NB4 (cell line): Measurements from ENCODE around the gene KCNQ4.

Source experiments
- DNase-seq: peaks from one replicate; pipeline ENCODE4 v3.0.0; 2010; ENCODE audit warnings: low read depth
- H3K4me3 ChIP-seq: one replicate; pipeline ENCODE4 v1.5.1; 2011; ENCODE audit warnings: mild to moderate bottlenecking, low read depth, low read length, moderate library complexity
- MYC ChIP-seq: IDR thresholded peaks from 2 replicates; pipeline ENCODE4 v1.6.1; 2011; ENCODE audit warnings: low read depth, low read length
- POLR2A ChIP-seq: IDR thresholded peaks from 2 replicates; pipeline ENCODE4 v1.6.1; 2011; ENCODE audit warnings: mild to moderate bottlenecking; ENCODE audit not compliant: insufficient read length; ENCODE audit errors: extremely low read depth
- TF ChIP-seq, protein P1 (sequence below): IDR thresholded peaks from 2 replicates; pipeline ENCODE4 v1.6.1; 2011; ENCODE audit warnings: low read depth, low read length
- TF ChIP-seq, protein P2 (sequence below): IDR thresholded peaks from one replicate; pipeline ENCODE4 v1.5.1; 2012; ENCODE audit warnings: low read depth, low read length

The KCNQ4 gene

DNA sequence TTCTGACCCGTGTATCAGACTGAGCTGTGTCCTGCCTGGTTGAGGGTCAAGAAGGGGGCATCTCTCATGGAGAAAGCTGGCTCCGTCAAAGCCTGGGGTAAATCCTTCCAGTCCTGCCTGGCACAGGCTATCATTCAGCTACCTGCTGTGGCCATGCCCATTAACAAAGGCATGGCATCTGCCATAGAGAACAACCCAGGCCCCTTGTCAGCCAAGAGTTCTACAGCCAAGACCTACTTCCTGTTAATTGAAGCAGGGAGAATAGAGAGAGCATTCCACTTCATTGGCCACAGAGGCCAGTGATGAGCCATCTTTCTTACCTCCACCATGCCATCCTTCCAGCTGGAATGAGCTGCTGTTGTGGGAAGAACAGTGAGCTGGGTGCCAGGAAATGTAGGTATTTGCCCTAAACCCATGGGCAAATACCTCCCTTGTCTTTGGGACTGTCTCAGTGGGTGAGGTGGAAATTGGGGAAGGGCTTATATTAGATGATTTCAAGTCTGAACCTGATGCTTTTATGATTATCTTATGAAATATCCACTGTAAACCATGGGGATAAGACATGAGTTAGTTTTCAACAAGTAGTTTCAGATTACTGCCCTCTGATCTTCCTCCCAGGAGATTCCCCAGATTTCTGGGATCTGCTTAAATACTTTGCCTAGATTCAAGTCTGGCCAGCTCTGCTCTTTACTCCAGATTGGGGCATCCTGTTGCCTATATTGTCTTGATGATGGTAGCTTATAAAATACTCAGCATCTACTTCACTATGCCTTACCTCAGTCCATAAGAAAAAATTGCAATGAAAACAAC lies 11.2 kb upstream of the KCNQ4 start:
- no peak for DNase-seq
- TF ChIP-seq MYC (no peak), POLR2A (no peak)
- TF ChIP-seq, protein P1, sequence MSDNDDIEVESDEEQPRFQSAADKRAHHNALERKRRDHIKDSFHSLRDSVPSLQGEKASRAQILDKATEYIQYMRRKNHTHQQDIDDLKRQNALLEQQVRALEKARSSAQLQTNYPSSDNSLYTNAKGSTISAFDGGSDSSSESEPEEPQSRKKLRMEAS: no peak
- TF ChIP-seq, protein P2, sequence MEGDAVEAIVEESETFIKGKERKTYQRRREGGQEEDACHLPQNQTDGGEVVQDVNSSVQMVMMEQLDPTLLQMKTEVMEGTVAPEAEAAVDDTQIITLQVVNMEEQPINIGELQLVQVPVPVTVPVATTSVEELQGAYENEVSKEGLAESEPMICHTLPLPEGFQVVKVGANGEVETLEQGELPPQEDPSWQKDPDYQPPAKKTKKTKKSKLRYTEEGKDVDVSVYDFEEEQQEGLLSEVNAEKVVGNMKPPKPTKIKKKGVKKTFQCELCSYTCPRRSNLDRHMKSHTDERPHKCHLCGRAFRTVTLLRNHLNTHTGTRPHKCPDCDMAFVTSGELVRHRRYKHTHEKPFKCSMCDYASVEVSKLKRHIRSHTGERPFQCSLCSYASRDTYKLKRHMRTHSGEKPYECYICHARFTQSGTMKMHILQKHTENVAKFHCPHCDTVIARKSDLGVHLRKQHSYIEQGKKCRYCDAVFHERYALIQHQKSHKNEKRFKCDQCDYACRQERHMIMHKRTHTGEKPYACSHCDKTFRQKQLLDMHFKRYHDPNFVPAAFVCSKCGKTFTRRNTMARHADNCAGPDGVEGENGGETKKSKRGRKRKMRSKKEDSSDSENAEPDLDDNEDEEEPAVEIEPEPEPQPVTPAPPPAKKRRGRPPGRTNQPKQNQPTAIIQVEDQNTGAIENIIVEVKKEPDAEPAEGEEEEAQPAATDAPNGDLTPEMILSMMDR: no peak
- H3K4me3 ChIP-seq: no peak overlapping the region

DNA sequence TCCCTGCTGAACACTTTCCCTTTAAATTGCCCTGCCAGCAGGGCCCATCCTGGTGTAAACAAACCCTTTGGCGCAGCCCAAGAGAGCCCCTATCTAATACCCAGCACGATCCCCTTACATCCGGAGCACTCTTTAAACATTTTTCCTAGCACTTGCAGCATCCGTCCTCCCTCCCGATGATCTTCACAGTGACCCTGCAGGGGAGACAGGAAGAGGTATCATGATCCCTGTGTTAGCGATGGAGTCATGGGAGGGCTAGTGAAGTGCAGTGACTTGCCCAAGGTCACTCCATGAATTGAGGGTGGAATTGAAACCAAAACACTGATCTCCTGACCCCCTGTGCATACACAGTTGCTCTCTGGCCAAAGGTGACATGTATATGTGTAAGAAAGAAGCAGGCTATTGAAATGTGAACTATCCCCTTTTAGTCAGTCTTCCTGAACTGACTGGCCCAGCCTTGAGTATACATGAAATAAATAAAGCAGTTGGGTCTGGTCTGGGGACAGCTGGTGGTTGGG lies 9.8 kb upstream of the KCNQ4 start:
- no peak overlapping the region for H3K4me3 ChIP-seq
- DNase-seq: no peak
- TF ChIP-seq POLR2A (no peak), MYC (no peak)
- TF ChIP-seq, protein P2: no peak
- TF ChIP-seq, protein P1: no peak

DNA sequence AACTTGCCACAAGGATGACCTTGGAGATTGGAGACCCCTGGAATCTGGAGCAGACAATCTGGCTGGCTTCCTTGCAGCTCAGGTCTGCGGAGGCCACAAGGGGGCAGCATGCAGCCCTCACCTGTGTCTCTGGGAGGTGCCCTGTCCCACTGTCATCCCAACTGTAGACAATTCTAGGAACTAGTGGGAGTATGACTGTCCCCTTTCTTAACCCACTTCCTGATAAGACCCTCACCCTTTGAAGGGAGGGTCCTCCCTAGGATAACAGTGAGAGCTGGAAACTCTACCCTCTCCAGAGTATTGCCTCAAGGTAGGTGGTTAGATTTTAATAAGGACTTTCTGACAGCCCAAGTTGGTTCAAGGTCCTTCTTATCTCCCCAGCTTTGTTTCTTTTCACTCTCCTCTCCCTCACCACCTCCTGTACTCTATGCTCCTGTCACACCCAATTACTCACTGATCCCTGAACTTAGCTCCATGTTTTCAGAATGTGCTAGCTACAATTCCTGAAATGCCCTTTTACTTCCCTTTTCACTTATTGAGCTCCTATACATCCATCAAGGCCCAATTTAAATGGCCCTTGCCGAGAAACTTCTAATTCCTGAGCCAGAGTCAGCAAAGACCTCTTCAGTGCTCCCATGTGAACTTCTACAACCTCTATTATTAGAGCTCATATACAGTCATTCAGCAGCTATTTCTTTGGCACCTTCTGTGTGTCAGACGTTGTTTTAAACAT lies 9.2 kb upstream of the KCNQ4 start:
- TF ChIP-seq MYC (no peak), POLR2A (no peak)
- TF ChIP-seq, protein P1: no peak
- TF ChIP-seq, protein P2: peak; percentile 90
- no peak overlapping the region for H3K4me3 ChIP-seq
- peak; percentile 54 for DNase-seq

DNA sequence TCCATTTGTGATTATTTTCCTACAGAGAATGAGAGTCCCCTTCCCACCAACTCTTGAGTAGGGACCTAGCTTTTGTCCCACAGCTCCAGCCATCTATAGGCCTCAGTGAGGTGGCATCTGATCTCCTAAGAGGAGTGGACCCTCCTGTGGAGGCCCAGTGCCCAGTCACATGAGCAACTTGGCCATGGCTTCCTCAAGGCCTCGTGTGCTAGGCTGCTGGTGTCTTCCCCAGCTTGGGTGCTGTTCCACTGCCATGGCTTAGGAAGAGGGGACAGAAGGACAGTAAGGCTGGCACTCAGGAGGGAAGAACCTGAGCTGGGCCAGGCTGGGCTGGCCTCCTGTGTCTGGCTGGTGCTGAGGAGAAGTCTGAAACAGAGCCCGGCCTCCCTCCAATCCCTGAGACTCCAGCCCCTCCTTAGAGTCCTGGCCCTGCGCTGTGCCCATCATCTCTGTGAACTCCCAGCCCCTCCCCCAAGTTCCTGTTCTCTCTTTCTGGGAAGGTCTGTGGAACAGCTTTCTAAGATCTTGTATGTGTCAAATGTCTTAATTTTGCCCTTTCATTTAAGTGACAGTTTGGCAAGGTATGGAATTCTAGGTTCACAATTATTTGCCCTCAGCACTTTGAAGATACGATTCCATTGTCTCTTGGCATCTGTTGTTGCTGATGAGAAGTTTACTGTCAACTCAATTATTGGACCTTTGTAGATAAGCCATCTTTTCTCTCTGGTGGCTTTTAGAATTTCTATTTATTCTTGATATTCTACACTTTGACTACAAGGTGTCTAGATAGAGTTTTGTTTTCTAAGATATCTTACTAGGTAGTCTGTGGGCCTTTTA lies 7.1 kb upstream of the KCNQ4 start:
- DNase-seq: no peak
- H3K4me3 ChIP-seq: no peak overlapping the region
- TF ChIP-seq MYC (no peak), POLR2A (no peak)
- TF ChIP-seq, protein P1: no peak
- TF ChIP-seq, protein P2: no peak

DNA sequence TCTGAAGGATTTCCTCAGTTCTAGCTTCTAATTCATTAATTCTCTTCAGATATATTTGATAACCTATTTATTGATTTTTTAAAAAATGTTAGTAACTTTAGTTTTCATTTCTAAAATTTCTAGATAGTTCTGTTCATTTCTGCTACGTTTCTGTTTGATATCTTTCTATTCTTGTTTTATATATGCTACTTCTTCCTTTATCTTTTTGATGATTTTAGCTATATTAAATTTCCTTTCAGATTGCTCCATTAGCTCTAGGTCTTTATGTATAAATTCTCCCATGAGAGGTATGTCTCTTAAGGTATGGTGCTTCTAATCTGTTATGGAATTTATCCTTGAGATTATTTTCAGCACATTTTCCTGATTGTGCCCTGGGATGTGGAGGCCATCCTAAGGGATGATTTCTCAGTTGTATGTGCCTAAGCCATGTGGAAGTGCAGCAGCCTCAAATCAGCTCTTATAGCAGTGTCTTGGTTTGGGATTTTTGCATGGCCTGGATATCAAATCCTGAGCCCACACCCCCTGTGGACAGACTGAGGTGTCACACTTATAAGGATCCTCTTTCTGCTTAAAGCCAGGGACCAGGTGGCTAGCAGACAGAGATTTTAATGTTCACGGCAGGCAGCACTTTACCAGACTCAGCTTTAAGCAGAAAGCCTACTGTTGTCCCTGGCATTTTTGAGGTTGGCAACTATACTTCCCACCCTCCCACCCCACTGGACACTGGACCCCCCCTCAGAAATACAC lies 6.2 kb upstream of the KCNQ4 start:
- H3K4me3 ChIP-seq: no peak overlapping the region
- TF ChIP-seq MYC: no peak
- no peak for TF ChIP-seq POLR2A
- TF ChIP-seq, protein P2: no peak
- no peak for DNase-seq
